Tibial artery (tissue), 4 donors: ENCODE data around the gene CCDC91.

ENCODE experiments used
- DNase-seq, 2 donors: peaks; one replicate each; pipeline ENCODE4 v3.0.0-alpha.2; 2019
- H3K27ac ChIP-seq, 2 donors: fragments of 200-600 bp; sonication (generic) in 1 of 2; 1 replicate in 1 of 2; 2 replicates in 1 of 2; pipeline ENCODE4 v1.5.1; 2018 to 2019; ENCODE audit warnings: mild to moderate bottlenecking in 1 of 2
- H3K27me3 ChIP-seq, 2 donors: fragments of 200-600 bp; sonication (generic) in 1 of 2; one replicate each; pipeline versions ENCODE4 v1.5.1 to v1.6.0; 2016 to 2019
- H3K36me3 ChIP-seq, 3 donors: fragments of 200-600 bp; sonication (generic) in 2 of 3; one replicate each; pipeline ENCODE4 v1.5.1; 2016 to 2019; ENCODE audit warnings: mild to moderate bottlenecking in 2 of 3
- H3K4me1 ChIP-seq, 4 donors: fragments of 200-600 bp; sonication (generic) in 2 of 4; 1 replicate in 3 of 4; 2 replicates in 1 of 4; pipeline ENCODE4 v1.5.1; 2016 to 2019
- H3K4me3 ChIP-seq, 2 donors: fragments of 200-600 bp; sonication (generic) in 1 of 2; 1 replicate in 1 of 2; 2 replicates in 1 of 2; pipeline ENCODE4 v1.5.1; 2018 to 2019; ENCODE audit warnings: mild to moderate bottlenecking in 2 of 2
- H3K9me3 ChIP-seq, 3 donors: fragments of 200-600 bp; sonication (generic) in 1 of 3; one replicate each; pipeline ENCODE4 v1.5.1; 2016 to 2019
- CTCF ChIP-seq, 2 experiments: fragments of 200-600 bp in 1 of 2; fragments of 450-650 bp in 1 of 2; IDR thresholded peaks; one replicate each; pipeline ENCODE4 v1.5.1; 2017 to 2019; ENCODE audit warnings: antibody characterized with exemption in 2 of 2, mild to moderate bottlenecking in 1 of 2, moderate library complexity in 1 of 2
- intact Hi-C: fragments of 100-400 bp; cut with DNase I; formaldehyde crosslinking; loops from one replicate; pipeline ENCODE4 v1.15.0; 2023; ENCODE audit warnings: low total_unique reads

Gene CCDC91

GRCh38 chr12:28479683-28480082, 289.4 kb downstream of the CCDC91 start:
- Histone ChIP-seq H3K27me3 (no peaks in the 10 kb centered on the region), H3K36me3 (peaks cover 0 to 5% (median 5%) of the 10 kb centered on the region in 3 donors), H3K9me3 (no peaks in the 10 kb centered on the region), H3K27ac (no peak overlapping the region), H3K4me1 (no peaks in the 10 kb centered on the region), H3K4me3 (no peak overlapping the region)
- no peak for TF ChIP-seq CTCF (IDR thresholded peaks at IDR 0.05)
- intact Hi-C loops: no loop called here
- no peak for DNase-seq

GRCh38 chr12:28484156-28484555, 293.9 kb downstream of the CCDC91 start:
- Histone ChIP-seq H3K36me3 (no peaks in the 10 kb centered on the region), H3K4me1 (no peaks in the 10 kb centered on the region), H3K27ac (no peak overlapping the region), H3K9me3 (no peaks in the 10 kb centered on the region), H3K4me3 (no peak overlapping the region), H3K27me3 (no peaks in the 10 kb centered on the region)
- TF ChIP-seq CTCF (IDR thresholded peaks at IDR 0.05): no peak
- intact Hi-C loops: no loop called here
- DNase-seq: no peak

- no peak for DNase-seq
- no peak overlapping the region for H3K27ac ChIP-seq
- no peak overlapping the region for H3K4me3 ChIP-seq
- intact Hi-C loops: no loop called here
- no peaks in the 10 kb centered on the region for H3K27me3 ChIP-seq
- H3K9me3 ChIP-seq: no peaks in the 10 kb centered on the region
- H3K36me3 ChIP-seq: no peaks in the 10 kb centered on the region
- no peaks in the 10 kb centered on the region for H3K4me1 ChIP-seq
- no peak for TF ChIP-seq CTCF (IDR thresholded peaks at IDR 0.05)
Observed at GRCh38 chr12:28486521-28486920, 296.3 kb downstream of the CCDC91 start.

- no peak for TF ChIP-seq CTCF (IDR thresholded peaks at IDR 0.05)
- Histone ChIP-seq H3K27me3 (no peaks in the 10 kb centered on the region), H3K27ac (no peak overlapping the region), H3K36me3 (no peaks in the 10 kb centered on the region), H3K9me3 (no peaks in the 10 kb centered on the region), H3K4me1 (no peaks in the 10 kb centered on the region), H3K4me3 (no peak overlapping the region)
- intact Hi-C loops: no loop called here
- DNase-seq: no peak
Observed at GRCh38 chr12:28489246-28489645, 299.0 kb downstream of the CCDC91 start.

GRCh38 chr12:28497889-28498411, 307.7 kb downstream of the CCDC91 start:
- no peak for TF ChIP-seq CTCF (IDR thresholded peaks at IDR 0.05)
- no peak for DNase-seq
- H3K36me3 ChIP-seq: peaks cover 0 to 3% (median 0%) of the 10 kb centered on the region in 3 donors
- H3K27me3 ChIP-seq: no peaks in the 10 kb centered on the region
- no peak overlapping the region for H3K4me3 ChIP-seq
- intact Hi-C loops: no loop called here
- no peaks in the 10 kb centered on the region for H3K9me3 ChIP-seq
- H3K4me1 ChIP-seq: no peaks in the 10 kb centered on the region
- no peak overlapping the region for H3K27ac ChIP-seq

GRCh38 chr12:28498850-28499249, 308.6 kb downstream of the CCDC91 start:
- Histone ChIP-seq H3K4me1 (no peaks in the 10 kb centered on the region), H3K36me3 (peaks cover 0 to 3% (median 0%) of the 10 kb centered on the region in 3 donors), H3K9me3 (no peaks in the 10 kb centered on the region), H3K27me3 (no peaks in the 10 kb centered on the region), H3K27ac (no peak overlapping the region), H3K4me3 (no peak overlapping the region)
- no peak for DNase-seq
- TF ChIP-seq CTCF (IDR thresholded peaks at IDR 0.05): no peak
- intact Hi-C loops: no loop called here
